ENCODE results near the gene ICAM4. TPM values are rescaled to one million over a fixed set of nuclear protein-coding genes. Genes with fewer than 3 reads are reported as not detected.

ICAM4 gene
- total RNA-seq, 1 donor from 2014 or later = not detected

- no peaks in the 10 kb centered on the region for H3K36me3 Mint-ChIP-seq
- peak overlapping the region; percentile 83 for H3K4me3 Mint-ChIP-seq
- no peaks in the 10 kb centered on the region for H3K79me2 ChIP-seq (ENCODE audit: low read depth)
- peak overlapping the region; percentile 39 for H3K4me3 ChIP-seq
- H3K9ac ChIP-seq = no peak overlapping the region
- no peak overlapping the region for H3K27ac Mint-ChIP-seq
- peaks cover 3% of the 10 kb centered on the region for H3K9me3 Mint-ChIP-seq
- peaks cover 14% of the 10 kb centered on the region for H3K4me1 ChIP-seq
- H3K27ac ChIP-seq = no peak overlapping the region
- peak; percentile 76 for DNase-seq (ENCODE audit: low spot score)
- no peak overlapping the region for H2AFZ ChIP-seq (replicated peaks)
- H3K9me3 ChIP-seq (ENCODE audit: low read depth) = no peaks in the 10 kb centered on the region
- peaks cover 63% of the 10 kb centered on the region for H3F3A ChIP-seq (ENCODE audit: low read depth)
- H3K4me2 ChIP-seq = peak overlapping the region; percentile 75
- TF ChIP-seq EZH2phosphoT487 (IDR thresholded peaks at IDR 0.05) = peak; percentile 10
- TF ChIP-seq EZH2 (IDR thresholded peaks at IDR 0.05) = no peak
- TF ChIP-seq CTCF (IDR thresholded peaks at IDR 0.05) = no peak
- H3K4me1 Mint-ChIP-seq = peaks cover 24% of the 10 kb centered on the region
- peaks cover 79% of the 10 kb centered on the region for H3K27me3 Mint-ChIP-seq (ENCODE audit: insufficient read depth, low read depth)
- peaks cover 88% of the 10 kb centered on the region for H3K27me3 ChIP-seq
- H3K36me3 ChIP-seq = no peaks in the 10 kb centered on the region
- H4K20me1 ChIP-seq (ENCODE audit: low read depth) = peaks cover 46% of the 10 kb centered on the region
Measured at GRCh38 chr19:10288662-10289166, 2.0 kb downstream of the ICAM4 start.

GRCh38 chr19:10289167-10289835, 2.5 kb downstream of the ICAM4 start:
- H4K20me1 ChIP-seq (ENCODE audit: low read depth) = peaks cover 52% of the 10 kb centered on the region
- TF ChIP-seq EZH2 (IDR thresholded peaks at IDR 0.05) = no peak
- TF ChIP-seq CTCF (IDR thresholded peaks at IDR 0.05) = no peak
- TF ChIP-seq EZH2phosphoT487 (IDR thresholded peaks at IDR 0.05) = no peak
- peaks cover 94% of the 10 kb centered on the region for H3K27me3 ChIP-seq
- peaks cover 3% of the 10 kb centered on the region for H3K9me3 Mint-ChIP-seq
- H3K4me1 Mint-ChIP-seq = peaks cover 24% of the 10 kb centered on the region
- H2AFZ ChIP-seq (replicated peaks) = no peak overlapping the region
- H3K4me1 ChIP-seq = peaks cover 14% of the 10 kb centered on the region
- DNase-seq (ENCODE audit: low spot score) = peak; percentile 73
- peaks cover 68% of the 10 kb centered on the region for H3F3A ChIP-seq (ENCODE audit: low read depth)
- no peaks in the 10 kb centered on the region for H3K9me3 ChIP-seq (ENCODE audit: low read depth)
- H3K4me2 ChIP-seq = peak overlapping the region; percentile 75
- no peak overlapping the region for H3K27ac ChIP-seq
- peak overlapping the region; percentile 39 for H3K4me3 ChIP-seq
- peaks cover 84% of the 10 kb centered on the region for H3K27me3 Mint-ChIP-seq (ENCODE audit: insufficient read depth, low read depth)
- H3K79me2 ChIP-seq (ENCODE audit: low read depth) = no peaks in the 10 kb centered on the region
- no peaks in the 10 kb centered on the region for H3K36me3 Mint-ChIP-seq
- H3K36me3 ChIP-seq = no peaks in the 10 kb centered on the region
- no peak overlapping the region for H3K9ac ChIP-seq
- no peak overlapping the region for H3K27ac Mint-ChIP-seq
- H3K4me3 Mint-ChIP-seq = peak overlapping the region; percentile 83

- H3K79me2 ChIP-seq (ENCODE audit: low read depth) = no peaks in the 10 kb centered on the region
- peak within 1 kb of the TSS; percentile 83 for H3K4me3 Mint-ChIP-seq
- peaks cover 14% of the 10 kb centered on the region for H3K4me1 ChIP-seq
- no peak for DNase-seq (ENCODE audit: low spot score)
- peaks cover 58% of the 10 kb centered on the region for H4K20me1 ChIP-seq (ENCODE audit: low read depth)
- TF ChIP-seq CTCF (IDR thresholded peaks at IDR 0.05) = no peak
- no peak for TF ChIP-seq EZH2 (IDR thresholded peaks at IDR 0.05)
- no peak for TF ChIP-seq EZH2phosphoT487 (IDR thresholded peaks at IDR 0.05)
- peaks cover 90% of the 10 kb centered on the region for H3K27me3 Mint-ChIP-seq (ENCODE audit: insufficient read depth, low read depth)
- no peak within 1 kb of the TSS for H3K27ac ChIP-seq
- peaks cover 24% of the 10 kb centered on the region for H3K4me1 Mint-ChIP-seq
- H3K36me3 Mint-ChIP-seq = no peaks in the 10 kb centered on the region
- peaks cover 69% of the 10 kb centered on the region for H3F3A ChIP-seq (ENCODE audit: low read depth)
- no peak within 1 kb of the TSS for H2AFZ ChIP-seq (replicated peaks)
- H3K27ac Mint-ChIP-seq = no peak within 1 kb of the TSS
- no peak within 1 kb of the TSS for H3K9ac ChIP-seq
- peaks cover 3% of the 10 kb centered on the region for H3K9me3 Mint-ChIP-seq
- H3K36me3 ChIP-seq = no peaks in the 10 kb centered on the region
- peak within 1 kb of the TSS; percentile 39 for H3K4me3 ChIP-seq
- peaks cover 100% of the 10 kb centered on the region for H3K27me3 ChIP-seq
- H3K4me2 ChIP-seq = peak within 1 kb of the TSS; percentile 75
- H3K9me3 ChIP-seq (ENCODE audit: low read depth) = no peaks in the 10 kb centered on the region
Measured at GRCh38 chr19:10289836-10290356, 3.1 kb downstream of the ICAM4 start, which contains the start of gene ICAM5. Gene ICAM5, plus strand, starts transcription at chr19:10289952. Its CDS starts 92 bp downstream, at chr19:10290044.

Data from neural progenitor cell (in vitro differentiated cells).